Skeletal muscle satellite cell (primary cell): Measurements from ENCODE around the gene PYGB.

Source experiments
- H3K27me3 ChIP-seq: 2 replicates; pipeline ENCODE4 v1.7.0; 2013; ENCODE audit warnings: low read length; ENCODE audit not compliant: control insufficient read depth, insufficient read depth
- H3K36me3 ChIP-seq: 2 replicates; pipeline ENCODE4 v1.7.0; 2013; ENCODE audit warnings: mild to moderate bottlenecking, control low read depth, low read length; ENCODE audit not compliant: insufficient read depth
- H3K4me1 ChIP-seq: 2 replicates; pipeline ENCODE4 v1.7.0; 2013; ENCODE audit warnings: low read length; ENCODE audit not compliant: control insufficient read depth, insufficient read depth
- H3K4me2 ChIP-seq: 2 replicates; pipeline ENCODE4 v1.7.0; 2013; ENCODE audit warnings: mild to moderate bottlenecking, low read length
- H3K4me3 ChIP-seq: 2 replicates; pipeline ENCODE4 v1.7.0; 2013; ENCODE audit warnings: low read length
- H3K9ac ChIP-seq: 2 replicates; pipeline ENCODE4 v1.7.0; 2013; ENCODE audit warnings: mild to moderate bottlenecking, low read depth, low read length, moderate library complexity
- H3K9me3 ChIP-seq: replicated peaks from 2 replicates; pipeline ENCODE4 v1.7.0; 2013; ENCODE audit warnings: mild to moderate bottlenecking, control low read depth, low read length

PYGB gene

DNA sequence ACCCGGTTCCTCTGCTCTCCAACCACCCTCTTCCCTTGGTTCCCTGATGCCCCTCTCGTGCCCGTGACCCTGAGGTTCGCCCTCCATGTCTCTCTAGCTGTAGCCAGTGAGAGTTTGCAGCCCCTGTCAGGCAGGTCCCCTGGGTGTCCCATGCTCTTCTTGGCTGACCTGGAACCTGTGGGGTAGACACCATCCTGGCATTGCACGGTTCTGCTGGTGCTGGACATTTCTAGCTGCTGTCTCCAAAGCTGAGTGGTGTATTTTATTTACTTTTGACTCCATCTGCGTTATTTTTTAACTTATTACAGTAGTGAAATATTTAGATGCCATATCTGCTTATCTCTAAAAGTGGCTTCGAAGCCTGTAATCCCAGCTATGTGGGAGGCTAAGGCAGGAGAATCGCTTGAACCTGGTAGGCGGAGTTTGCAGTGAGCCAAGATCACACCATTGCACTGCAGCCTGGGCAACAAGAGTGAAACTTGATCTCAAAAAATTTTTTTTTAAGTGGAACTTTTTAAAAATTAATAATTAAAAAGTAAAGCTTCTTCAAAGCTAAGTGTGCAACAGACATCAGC, 39.8 kb upstream of the PYGB start:
- H3K36me3 ChIP-seq = peaks cover 31% of the 10 kb centered on the region
- no peaks in the 10 kb centered on the region for H3K9me3 ChIP-seq
- no peaks in the 10 kb centered on the region for H3K4me1 ChIP-seq
- H3K27me3 ChIP-seq = no peaks in the 10 kb centered on the region
- H3K9ac ChIP-seq = no peak overlapping the region
- no peak overlapping the region for H3K4me3 ChIP-seq
- H3K4me2 ChIP-seq = no peak overlapping the region

DNA sequence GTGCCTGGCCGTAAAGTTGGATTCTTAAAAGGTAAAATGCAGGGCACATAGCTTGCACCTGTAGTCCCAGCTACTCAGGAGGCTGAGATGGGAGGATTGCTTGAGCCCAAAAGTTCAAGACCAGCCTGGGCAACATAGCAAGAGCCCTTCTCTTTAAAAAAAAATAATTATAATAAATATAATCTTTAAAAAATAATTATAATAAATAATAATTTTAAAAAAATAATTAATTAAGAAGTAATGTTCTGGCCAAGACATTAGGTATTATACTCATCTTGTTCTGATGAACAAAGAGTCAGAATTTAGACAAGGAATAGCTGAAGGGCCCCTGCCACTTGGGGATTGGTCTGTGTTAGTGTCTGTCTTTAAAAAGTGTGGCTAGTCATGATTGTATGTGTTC, 38.5 kb upstream of the PYGB start:
- Histone ChIP-seq H3K4me3 (no peak overlapping the region), H3K36me3 (peaks cover 44% of the 10 kb centered on the region), H3K27me3 (no peaks in the 10 kb centered on the region), H3K9me3 (no peaks in the 10 kb centered on the region), H3K9ac (no peak overlapping the region), H3K4me2 (no peak overlapping the region), H3K4me1 (no peaks in the 10 kb centered on the region)

DNA sequence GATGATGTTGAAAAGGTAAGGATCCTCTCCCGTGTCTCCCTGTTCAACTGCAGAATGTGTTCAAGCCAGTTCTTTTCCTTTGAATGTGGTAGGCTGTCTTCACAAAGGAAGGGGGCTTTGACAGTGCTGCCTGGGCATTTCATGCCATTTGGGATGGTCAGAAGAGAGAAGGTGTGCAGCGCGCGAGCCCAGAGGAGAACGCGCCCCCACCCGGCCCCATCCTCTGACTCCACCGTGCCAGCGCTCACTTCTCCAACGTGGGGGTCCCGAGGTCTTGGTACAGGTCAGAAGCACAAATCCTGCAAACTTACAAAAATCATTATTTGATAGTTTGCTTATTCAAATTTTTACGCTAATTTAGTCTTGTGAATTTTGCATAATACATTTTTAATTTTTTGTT, 38.0 kb upstream of the PYGB start:
- Histone ChIP-seq H3K27me3 (no peaks in the 10 kb centered on the region), H3K4me1 (no peaks in the 10 kb centered on the region), H3K4me2 (no peak overlapping the region), H3K9ac (no peak overlapping the region), H3K36me3 (peaks cover 47% of the 10 kb centered on the region), H3K4me3 (no peak overlapping the region), H3K9me3 (no peaks in the 10 kb centered on the region)

DNA sequence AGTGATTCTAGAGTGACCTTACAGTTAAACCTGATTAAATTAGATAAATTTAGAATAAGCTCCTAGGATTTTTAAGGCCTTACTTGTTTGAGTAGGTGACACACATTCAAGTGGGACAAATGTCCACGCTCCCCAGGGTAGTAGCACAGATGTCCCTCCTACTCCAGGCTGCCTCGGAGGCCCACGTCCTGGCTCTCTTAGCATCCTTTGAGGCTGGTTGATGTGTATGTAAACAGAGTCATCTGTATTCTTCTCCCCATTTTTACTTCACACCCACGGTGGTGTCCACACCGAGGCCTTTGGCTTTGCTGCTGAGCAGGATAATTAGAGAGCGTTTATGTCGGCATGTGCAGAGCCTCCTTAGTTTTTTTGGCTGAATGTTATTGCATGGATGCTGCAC, 36.6 kb upstream of the PYGB start:
- Histone ChIP-seq H3K4me1 (no peaks in the 10 kb centered on the region), H3K9me3 (no peaks in the 10 kb centered on the region), H3K4me3 (no peak overlapping the region), H3K9ac (no peak overlapping the region), H3K27me3 (no peaks in the 10 kb centered on the region), H3K4me2 (no peak overlapping the region), H3K36me3 (peaks cover 59% of the 10 kb centered on the region)

DNA sequence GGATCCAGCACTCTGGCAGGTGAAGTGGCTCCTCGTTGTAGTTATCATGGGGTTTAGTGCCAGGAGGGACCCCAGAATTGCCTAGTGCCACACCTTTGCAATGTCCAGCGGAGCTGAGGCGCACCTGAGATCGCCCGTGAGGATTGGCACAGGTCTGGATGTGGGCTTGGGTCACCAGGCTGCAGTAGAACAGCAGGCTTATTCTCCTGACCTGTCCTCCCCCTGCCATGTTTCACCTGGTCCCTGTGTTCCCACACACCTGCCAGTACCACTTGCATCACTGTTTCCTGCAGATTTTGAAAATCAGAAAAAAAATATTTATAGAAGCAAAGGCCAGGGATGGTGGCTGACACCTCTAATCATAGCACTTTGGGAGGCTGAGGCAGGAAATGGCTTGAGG, 35.6 kb upstream of the PYGB start:
- no peak overlapping the region for H3K4me2 ChIP-seq
- H3K27me3 ChIP-seq = no peaks in the 10 kb centered on the region
- no peak overlapping the region for H3K9ac ChIP-seq
- H3K36me3 ChIP-seq = peaks cover 66% of the 10 kb centered on the region
- H3K4me3 ChIP-seq = no peak overlapping the region
- H3K9me3 ChIP-seq = no peaks in the 10 kb centered on the region
- no peaks in the 10 kb centered on the region for H3K4me1 ChIP-seq

DNA sequence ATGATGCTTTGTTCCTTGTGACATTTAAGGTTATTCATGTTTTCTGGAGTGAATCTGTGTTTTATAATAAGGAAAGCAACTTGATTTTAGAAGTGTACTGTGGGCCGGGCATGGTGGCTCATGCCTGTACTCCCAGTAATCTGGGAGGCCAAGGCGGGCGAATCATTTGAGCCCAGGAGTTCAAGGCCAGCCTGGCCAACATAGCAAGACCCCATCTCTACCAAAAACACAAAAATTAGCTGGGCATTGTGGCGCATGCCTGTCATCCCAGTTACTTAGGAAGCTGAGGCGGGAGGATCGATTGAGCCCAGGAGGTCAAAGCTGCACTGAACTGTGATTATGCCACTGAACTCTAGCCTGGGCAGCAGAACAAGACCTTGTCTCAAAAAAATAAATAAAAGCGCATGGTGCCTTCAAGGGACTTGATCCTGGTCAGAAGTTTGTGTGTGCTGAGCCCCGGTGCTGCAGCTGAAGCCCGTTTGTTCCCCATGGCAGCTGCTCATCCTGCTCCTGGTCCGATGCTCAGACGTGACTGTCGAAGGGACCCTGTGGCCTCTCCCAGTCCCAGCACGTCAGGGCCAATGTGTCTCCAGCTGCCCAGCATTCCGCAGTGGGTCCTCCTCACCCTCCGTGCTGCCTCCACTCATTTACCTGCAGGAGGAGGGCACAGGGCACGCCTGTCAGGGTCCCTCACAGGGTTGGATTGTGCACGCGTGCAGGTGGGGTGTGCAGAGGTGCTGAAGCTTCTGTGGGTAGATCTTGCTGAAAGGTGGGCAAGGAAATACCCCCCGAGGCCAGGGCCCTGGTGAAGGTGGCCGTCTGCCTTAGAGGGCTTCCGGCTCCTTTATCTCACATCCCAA, 34.1 kb upstream of the PYGB start:
- H3K27me3 ChIP-seq = no peaks in the 10 kb centered on the region
- no peaks in the 10 kb centered on the region for H3K4me1 ChIP-seq
- H3K9me3 ChIP-seq = no peaks in the 10 kb centered on the region
- H3K9ac ChIP-seq = no peak overlapping the region
- H3K4me2 ChIP-seq = no peak overlapping the region
- peaks cover 76% of the 10 kb centered on the region for H3K36me3 ChIP-seq
- no peak overlapping the region for H3K4me3 ChIP-seq

DNA sequence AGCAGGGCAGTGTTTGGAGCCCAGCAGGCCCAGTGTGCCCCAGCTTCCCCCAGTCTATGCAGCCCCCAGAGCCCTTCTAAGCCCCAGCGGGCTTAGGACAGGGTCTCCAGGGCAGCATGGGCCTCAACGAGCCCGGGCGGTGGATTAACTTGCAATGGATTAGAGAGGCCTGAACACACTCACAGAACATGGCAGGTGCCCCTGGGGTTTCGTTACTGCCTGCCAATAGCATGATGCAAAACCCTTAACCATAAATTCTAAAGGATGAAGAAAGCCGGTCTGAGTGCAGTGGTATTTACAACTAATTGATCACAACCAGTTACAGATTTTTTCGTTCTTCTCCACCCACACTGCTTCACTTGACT, 33.5 kb upstream of the PYGB start:
- H3K4me1 ChIP-seq = no peaks in the 10 kb centered on the region
- H3K27me3 ChIP-seq = no peaks in the 10 kb centered on the region
- H3K9me3 ChIP-seq = no peaks in the 10 kb centered on the region
- no peak overlapping the region for H3K4me2 ChIP-seq
- no peak overlapping the region for H3K4me3 ChIP-seq
- H3K36me3 ChIP-seq = peaks cover 82% of the 10 kb centered on the region
- H3K9ac ChIP-seq = no peak overlapping the region

DNA sequence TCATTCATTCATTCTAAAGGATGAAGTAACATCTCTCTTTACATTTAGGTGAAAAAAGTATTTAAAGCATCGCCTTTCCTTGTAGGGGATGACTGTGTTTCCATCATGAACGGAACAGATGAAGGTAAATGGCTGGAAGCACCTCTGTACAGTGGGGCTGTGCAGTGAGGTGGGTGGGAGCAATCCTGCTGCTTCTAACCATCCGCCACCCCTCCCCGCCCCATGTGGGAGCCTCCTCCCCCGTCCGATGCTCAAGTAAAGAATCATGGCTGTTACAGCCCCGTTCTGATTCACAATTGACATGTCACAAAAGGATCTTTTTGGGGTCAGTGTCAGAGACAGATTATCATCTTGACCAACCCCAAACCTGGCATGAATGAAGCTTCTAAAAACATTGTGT, 33.1 kb upstream of the PYGB start:
- H3K9me3 ChIP-seq = no peaks in the 10 kb centered on the region
- peaks cover 83% of the 10 kb centered on the region for H3K36me3 ChIP-seq
- no peaks in the 10 kb centered on the region for H3K27me3 ChIP-seq
- H3K4me1 ChIP-seq = peaks cover under 1% of the 10 kb centered on the region
- H3K4me2 ChIP-seq = no peak overlapping the region
- no peak overlapping the region for H3K4me3 ChIP-seq
- H3K9ac ChIP-seq = no peak overlapping the region

DNA sequence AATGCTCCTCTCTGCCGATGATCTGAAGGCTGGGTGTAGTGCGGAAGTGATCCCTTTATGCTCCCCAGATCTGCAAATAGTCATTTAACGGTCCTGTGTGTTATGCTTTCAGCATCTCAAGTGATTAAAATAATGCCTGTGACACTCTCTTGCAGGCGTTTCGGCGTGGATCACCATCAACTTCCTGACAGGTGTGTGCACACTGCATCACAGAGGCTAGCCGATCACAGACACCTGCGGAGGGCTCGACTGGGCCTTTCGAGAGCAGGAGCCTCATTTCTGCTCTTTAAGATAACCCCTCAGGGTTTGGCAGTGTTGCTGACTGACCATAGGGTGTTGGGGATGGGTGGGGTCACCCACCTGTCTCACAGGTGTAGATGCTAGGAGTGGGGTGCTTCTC, 32.4 kb upstream of the PYGB start:
- Histone ChIP-seq H3K27me3 (no peaks in the 10 kb centered on the region), H3K9ac (no peak overlapping the region), H3K9me3 (no peaks in the 10 kb centered on the region), H3K36me3 (peaks cover 87% of the 10 kb centered on the region), H3K4me2 (no peak overlapping the region), H3K4me1 (peaks cover 8% of the 10 kb centered on the region), H3K4me3 (no peak overlapping the region)

DNA sequence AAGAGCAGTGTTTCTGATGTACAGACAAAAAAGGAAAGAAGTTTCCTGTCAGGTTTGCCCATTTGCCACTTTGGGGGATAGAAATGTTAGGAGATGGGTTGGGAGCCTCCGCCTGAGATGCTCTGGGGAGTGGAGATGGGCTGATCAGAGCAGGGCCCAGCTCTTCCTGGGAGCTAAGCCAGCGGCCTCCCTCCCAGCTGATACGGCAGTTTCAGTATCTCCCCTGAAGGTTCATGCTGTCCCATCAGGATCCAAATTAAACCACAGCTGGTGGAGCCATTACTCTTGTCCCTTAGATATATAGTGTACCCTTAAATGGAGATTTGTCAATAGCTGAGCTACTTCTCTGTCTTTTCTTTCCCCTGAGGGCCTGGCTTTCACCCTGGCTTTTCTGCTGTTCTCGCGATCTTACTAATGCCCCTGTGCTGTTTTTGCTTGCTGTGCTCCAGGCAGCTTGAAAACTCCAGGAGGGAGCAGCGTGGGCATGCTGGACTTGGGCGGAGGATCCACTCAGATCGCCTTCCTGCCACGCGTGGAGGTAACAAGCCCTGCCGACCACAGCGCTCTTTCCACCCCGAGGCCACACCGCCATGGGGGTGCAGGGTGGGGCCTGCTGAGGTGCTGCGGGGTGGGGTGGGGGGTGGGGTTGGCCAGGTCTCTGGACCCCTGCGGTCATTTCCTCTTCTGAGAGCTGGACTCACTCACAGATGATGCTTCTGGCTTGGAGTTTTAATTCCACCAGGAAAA, 31.5 kb upstream of the PYGB start:
- Histone ChIP-seq H3K9me3 (no peaks in the 10 kb centered on the region), H3K27me3 (no peaks in the 10 kb centered on the region), H3K36me3 (peaks cover 88% of the 10 kb centered on the region), H3K4me3 (no peak overlapping the region), H3K4me1 (peaks cover 12% of the 10 kb centered on the region), H3K9ac (no peak overlapping the region), H3K4me2 (no peak overlapping the region)

DNA sequence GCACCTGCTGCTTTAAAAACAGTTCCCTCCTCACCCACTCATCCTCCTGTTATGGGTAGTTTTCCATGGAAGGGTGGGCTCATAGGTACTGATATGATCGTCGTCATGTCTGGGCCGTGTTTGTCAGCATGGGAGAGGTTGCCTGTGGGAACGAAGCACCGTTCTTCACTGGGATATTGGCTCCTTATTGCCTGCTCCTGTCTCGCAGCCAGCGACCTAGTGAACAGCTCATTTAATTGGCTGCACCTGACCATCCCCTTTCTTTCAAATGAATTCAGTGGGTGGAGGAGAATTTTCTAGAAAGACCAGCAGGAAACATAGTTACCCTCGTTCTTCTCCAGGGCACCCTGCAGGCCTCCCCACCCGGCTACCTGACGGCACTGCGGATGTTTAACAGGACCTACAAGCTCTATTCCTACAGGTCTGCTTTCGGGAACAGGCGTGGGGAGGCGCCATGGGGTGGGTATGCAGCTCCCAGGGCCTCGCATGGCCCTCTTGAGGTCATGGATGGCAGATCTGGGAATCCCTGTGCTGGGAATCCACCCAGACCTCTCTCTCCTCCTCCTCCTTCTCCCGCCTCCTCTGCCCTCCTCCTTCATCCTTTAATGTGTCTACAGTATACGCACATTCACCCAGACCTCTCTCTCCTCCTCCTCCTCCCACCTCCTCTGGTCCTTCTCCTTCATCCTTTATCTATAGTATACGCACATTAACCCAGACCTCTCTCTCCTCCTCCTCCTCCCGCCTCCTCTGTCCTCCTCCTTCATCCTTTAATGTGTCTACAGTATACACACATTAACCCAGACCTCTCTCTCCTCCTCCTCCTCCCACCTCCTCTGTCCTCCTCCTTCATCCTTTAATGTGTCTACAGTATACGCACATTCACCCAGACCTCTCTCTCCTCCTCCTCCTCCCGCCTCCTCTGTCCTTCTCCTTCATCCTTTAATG, 30.4 kb upstream of the PYGB start:
- no peaks in the 10 kb centered on the region for H3K27me3 ChIP-seq
- H3K4me1 ChIP-seq = peaks cover 22% of the 10 kb centered on the region
- no peak overlapping the region for H3K4me3 ChIP-seq
- no peaks in the 10 kb centered on the region for H3K9me3 ChIP-seq
- H3K36me3 ChIP-seq = peaks cover 77% of the 10 kb centered on the region
- no peak overlapping the region for H3K4me2 ChIP-seq
- no peak overlapping the region for H3K9ac ChIP-seq
